OCI-M1 (cell line): ENCODE data around the gene PACSIN3.
A peak's percentile ranks its signal among the peaks of the same experiment; 100 is the strongest.
"Not testable (repeated sequence)": the region's sequence is repeated elsewhere in the genome, so short reads cannot be mapped to it uniquely, and the experiment has no call there.

Experiments used
- DNase-seq: peaks from one replicate; lab custom pipeline; 2025; lab: John Stamatoyannopoulos, UW

The PACSIN3 gene

GRCh38 chr11:47192111-47192510, 5.9 kb upstream of the PACSIN3 start:
- peak; percentile 9 for DNase-seq

- not testable (repeated sequence) for DNase-seq
These were observed 4.9 kb upstream of the PACSIN3 start for GRCh38 chr11:47191137-47191536.

- DNase-seq: no peak
These were observed 3.0 kb upstream of the PACSIN3 start for GRCh38 chr11:47189100-47189834.

GRCh38 chr11:47188259-47188658, 2.0 kb upstream of the PACSIN3 start:
- DNase-seq: no peak

- DNase-seq: no peak
These were observed 1.5 kb upstream of the PACSIN3 start for GRCh38 chr11:47187723-47188122.

- DNase-seq: no peak
These were observed 764 bp upstream of the PACSIN3 start for GRCh38 chr11:47186700-47187695.

GRCh38 chr11:47185305-47186075, 744 bp downstream of the PACSIN3 start:
- DNase-seq: no peak

GRCh38 chr11:47184711-47185304, 1.4 kb downstream of the PACSIN3 start:
- DNase-seq: no peak

GRCh38 chr11:47183969-47184368, 2.3 kb downstream of the PACSIN3 start:
- DNase-seq: no peak

- DNase-seq: no peak
These were observed 3.0 kb downstream of the PACSIN3 start for GRCh38 chr11:47183031-47183856.

GRCh38 chr11:47182380-47182779, 3.9 kb downstream of the PACSIN3 start:
- DNase-seq: no peak

GRCh38 chr11:47181271-47181670, 5.0 kb downstream of the PACSIN3 start:
- DNase-seq: no peak

- DNase-seq: no peak
These were observed 6.0 kb downstream of the PACSIN3 start for GRCh38 chr11:47180006-47180787.

- peak; percentile 69 for DNase-seq
These were observed 6.6 kb downstream of the PACSIN3 start for GRCh38 chr11:47179655-47179991.

- no peak for DNase-seq
These were observed 7.2 kb downstream of the PACSIN3 start for GRCh38 chr11:47178737-47179654.

- DNase-seq: no peak
These were observed 7.9 kb downstream of the PACSIN3 start for GRCh38 chr11:47178316-47178715.

GRCh38 chr11:47177846-47178245, 8.4 kb downstream of the PACSIN3 start:
- DNase-seq: no peak

- DNase-seq: peak; percentile 93
These were observed 8.9 kb downstream of the PACSIN3 start for GRCh38 chr11:47177229-47177845.
